Activated T-cell treated with anti-CD3 and anti-CD28 coated beads for 48 hours (primary cell): ENCODE results near the gene AATK.
"Not testable (repeated sequence)": the region's sequence is repeated elsewhere in the genome, so short reads cannot be mapped to it uniquely, and the experiment has no call there.

Experiments used
- DNase-seq: peaks from one replicate; pipeline ENCODE4 v3.0.0-alpha.2; 2020; ENCODE audit warnings: low read depth

Gene AATK

DNA sequence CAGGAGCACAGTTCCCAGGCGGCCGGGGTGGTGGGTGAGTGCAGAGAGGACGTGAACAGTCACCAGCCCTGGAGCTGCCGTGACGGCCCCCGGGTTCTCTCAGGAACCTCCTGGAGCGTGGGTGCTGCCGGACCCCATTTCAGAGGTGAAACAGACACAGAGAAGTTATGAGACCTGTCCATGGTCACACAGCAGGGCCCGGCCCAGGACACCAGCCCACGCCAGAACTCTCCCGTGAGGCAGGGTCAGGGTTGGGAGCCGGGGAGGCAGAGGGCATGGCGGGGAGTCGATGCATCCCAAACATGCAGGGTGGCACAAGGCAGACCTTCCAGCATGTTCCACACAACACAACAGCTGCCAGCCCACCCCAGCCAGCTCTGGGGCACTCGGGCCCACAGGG is 4.5 kb downstream of the AATK start:
- DNase-seq = no peak

DNA sequence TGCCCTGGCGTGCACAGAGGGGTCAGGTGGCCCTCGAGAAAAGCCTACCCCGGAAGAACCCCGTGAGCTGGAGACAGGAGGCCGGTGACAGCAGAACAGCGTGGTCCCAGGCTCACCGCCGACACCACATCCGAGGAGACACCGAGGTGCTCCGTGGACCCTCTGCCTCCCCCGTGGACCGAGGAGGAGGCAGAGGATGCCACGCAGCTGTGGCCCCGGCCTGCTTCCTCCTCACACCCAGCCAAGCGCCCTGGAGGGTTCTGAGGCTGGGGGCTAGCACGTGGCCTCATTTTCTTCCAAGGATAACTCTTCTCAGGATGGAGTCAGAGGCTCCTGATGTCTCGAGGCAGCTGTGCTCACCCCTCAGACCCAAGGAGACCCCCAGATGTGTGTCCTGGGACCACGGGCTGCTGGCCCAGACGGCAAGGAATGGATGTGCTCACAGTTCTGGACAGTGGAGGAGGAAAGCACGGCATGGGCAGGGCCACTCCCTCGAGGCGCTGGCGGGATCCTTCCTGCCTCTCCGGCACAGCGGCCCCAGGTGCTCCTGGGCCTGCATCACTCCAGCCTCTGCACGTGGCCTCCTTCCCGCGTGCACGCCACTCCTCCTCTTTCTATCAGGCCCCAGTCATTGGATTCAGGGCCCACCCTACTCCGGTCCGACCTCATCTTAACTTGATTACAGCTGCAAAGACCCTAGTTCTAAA is 5.1 kb downstream of the AATK start:
- DNase-seq = no peak

DNA sequence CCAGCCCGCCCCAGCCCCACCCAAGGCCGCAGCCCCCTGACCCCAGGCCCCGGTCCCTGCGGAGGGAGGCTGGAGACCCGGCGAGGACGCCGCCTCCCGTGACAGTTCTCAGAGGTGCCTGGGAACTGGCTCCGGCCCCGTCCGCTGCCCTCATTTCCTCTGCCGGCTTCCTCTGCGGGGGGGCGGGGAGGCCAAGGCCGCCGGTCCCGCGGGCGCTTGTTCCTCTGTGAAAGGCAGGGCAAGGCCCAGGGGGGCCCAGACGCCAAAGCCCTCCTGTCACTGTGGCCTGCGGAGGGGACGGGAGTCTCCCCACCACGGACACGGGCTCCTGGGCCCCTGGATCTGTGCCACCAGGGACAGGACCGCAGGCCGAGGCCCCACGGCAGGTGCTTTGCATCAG is 5.7 kb downstream of the AATK start:
- no peak for DNase-seq

DNA sequence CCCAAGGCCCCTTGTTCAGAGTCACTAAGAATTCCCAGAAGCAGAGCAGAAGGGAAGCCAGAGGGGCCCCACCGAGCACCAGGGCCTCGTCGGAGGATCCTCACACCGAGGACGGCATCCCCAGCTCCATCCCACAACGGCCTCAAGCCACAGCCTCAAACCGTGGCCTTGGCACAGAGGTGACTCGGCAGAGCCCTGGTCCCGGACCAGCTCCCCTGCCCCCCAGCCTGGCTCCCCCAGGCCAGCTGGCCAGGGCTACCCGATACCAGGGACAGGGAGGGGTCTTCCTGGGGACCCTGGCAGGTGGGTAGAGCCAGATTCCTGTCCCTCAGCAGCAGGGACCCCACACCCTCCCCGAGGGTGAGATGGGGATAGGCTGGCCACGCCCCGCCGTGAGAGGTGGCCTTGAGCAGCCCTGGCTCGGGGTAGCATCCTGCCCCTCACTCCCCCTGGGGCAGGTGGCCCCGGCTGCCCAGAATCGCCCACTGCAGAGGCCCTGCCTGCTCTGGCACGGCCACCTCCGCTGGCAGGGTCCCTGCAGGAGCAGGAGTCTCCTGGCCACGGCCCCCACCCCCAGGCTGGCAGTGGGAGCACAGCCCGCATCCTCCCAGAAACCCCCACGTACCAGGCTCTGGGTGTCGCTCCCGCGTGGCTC is 6.3 kb downstream of the AATK start:
- DNase-seq = no peak

DNA sequence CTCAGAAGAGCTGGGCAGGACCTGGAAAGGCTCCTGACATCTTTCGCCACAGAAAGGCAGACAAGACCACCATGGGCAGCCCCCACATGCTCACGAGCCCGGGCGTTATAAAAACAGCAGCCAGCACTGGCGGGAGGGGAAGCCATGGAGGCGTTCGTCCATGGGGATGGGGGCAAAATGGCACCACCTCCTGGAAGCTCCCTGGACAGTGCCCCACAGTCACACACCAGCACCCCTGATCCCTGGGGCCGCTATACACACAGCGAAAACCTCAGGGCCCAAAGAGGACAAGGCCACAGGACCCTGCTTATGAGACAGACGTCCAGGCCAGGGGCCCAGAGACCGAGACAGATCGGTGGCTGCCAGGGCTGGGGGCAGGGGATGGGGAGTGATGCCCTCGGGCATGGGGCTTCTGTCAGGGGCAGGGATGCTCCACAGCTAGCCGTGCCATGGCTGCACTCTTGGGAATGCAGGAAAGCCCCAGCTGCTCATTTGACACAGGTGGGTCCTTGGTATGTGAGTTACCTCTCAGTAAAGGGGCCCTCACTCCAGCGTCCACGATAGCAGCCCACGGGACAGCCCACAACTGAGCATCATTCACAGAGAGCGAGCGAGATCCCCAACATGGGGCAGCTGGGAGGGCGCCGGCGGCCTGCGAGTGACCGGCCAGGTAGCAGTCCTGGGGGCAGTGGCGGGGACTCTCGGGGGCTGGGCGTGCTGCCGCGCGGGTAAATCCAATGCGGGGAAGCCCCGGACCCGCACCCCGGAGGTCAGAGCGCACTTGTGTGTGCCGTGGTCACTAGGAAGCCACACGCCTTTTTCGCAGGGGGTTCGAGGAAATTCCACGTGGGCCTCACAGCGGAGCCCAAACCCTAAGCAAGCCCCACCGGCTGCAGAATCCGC is 7.1 kb downstream of the AATK start:
- DNase-seq = no peak

DNA sequence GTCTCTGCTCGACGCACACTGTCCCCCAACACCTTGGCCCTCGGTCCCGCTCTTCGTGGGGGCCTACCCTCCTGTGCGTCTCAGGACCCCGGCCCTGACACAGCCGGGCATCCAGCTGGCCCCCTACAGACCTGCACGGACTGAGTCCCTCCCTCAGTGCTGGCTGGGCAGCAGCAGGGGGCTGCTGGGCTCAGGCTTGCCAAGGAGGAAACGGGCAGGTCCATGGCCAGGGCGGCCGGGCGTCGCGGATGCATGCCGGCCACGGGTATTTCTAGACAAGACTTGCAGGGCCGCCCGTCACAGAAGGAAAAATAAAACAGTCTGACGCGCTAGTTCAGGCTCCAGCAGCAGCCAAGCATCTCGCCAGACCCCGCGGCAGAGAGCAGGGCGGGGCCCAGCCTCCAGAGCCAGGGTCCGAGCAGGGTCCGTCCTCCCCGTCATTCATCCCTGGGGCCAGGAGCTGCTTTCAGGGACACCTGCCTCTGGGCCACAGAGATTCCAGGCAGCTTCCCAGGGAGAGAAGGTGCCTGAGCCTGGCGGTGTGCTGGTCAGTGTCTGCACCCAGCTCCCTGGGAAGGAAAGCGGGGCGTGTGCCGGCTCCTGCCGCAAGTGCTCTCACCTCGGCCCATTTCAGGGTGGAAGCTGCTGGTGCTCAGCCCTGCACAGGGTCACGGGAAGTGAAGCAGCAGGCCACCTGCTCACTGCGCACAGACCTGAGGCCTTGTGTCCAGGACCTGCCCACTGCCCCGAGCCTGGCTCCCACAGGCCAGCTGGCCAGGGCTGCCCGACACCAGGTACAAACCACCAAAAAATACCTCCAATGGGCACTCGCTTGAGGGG is 8.0 kb downstream of the AATK start:
- no peak for DNase-seq

DNA sequence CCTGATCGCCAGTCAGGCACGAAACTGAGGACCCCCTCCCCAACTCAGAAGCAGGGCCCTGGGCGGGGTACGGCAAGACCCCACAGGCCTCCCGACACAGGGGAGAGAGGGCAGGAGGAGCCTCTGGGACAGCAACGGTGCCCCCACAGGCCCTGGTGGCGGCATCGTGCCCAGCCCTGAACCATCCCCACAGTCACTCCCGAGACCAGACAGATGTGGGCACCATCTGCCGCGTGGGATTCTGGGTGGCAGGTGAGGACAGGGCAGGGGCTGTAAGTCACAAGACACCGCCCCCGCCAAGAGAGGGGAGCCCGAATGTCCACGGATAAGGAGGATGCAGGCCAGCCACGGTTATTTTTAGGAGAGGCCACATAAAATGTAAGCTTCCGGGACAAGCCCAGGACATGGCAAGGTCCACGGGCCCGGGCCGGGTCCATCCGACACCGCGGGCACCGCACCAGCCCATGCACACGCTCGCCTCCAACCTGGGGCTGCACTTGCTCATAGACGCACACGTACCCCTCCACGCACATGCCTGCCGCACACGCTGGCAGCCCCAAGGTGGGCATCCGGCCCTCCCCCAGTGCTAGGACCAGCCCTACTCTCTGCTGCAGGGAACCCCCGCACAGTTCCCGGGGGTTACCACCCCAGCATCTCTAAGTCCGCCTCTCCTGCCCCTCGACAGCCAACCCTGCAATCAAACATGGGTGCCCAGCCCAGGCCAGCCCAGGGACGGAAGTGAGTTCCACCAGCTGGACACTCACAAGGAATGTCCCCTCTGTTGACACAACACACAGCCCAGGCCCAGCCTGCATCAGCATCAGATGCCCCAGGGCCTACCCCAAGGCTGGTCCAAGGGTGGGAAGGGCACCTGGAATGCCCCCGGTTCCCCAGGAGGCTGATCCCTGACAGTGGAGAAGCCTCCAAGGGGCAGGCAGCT is 8.9 kb downstream of the AATK start:
- no peak for DNase-seq

DNA sequence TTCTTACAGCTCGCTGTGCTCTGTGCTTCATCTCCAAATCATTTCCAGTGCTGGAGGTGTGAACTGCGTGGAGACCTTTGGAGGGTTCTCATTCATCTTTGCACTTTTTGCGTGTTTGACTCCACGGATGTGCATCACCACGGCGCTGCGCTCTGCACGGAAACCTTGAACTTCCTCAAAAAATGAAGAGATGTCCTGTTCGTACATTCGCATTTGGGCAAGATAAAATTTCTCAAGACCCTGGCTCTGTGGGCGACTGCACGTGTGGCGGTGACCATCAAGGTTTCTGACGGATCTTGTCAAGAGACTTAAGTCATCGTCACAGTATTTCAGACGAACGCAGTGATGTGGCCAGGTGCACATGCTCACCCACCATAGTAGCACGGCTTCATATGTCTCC is 11.1 kb downstream of the AATK start:
- DNase-seq = no peak

DNA sequence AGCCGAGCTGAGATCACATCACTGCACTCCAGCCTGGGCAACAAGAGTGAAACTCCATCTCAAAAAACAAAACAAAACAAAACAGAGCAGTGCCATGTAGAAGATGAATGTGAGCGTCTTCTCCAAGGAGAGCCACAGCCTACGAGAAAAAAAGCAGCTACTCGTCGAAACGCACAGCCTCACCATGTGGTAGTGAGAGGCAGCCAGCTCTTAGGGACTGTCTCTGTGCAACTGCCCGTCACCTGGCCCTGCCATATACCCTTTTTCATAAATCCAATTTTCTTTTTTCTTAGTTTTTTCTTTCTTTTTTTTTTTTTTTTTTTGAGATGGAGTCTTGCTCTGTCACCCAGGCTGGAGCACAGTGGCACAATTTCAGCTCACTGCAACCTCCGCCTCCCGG is 12.0 kb downstream of the AATK start:
- DNase-seq = not testable (repeated sequence)

DNA sequence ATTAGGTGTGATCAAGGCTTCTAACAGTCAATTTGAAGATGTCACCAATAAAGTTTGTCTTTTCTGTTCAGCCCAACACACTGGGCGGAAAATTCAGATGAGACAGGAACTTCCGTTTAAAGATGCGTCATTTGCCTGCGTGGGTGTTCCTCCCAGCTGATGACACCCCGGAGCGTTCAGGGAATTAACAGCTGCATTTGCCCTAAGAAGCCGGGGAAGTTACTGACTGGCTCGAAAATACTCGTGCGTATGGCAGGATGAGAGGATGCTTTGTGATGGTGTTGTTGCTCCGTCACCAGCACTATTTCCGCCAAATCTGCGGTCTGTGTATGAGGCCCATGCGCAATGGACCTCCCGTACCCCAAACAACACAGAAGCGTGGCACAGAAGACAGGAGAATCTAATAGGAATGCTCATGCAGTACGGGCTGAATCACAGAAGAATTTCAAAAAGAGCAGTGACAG is 12.6 kb downstream of the AATK start:
- no peak for DNase-seq

DNA sequence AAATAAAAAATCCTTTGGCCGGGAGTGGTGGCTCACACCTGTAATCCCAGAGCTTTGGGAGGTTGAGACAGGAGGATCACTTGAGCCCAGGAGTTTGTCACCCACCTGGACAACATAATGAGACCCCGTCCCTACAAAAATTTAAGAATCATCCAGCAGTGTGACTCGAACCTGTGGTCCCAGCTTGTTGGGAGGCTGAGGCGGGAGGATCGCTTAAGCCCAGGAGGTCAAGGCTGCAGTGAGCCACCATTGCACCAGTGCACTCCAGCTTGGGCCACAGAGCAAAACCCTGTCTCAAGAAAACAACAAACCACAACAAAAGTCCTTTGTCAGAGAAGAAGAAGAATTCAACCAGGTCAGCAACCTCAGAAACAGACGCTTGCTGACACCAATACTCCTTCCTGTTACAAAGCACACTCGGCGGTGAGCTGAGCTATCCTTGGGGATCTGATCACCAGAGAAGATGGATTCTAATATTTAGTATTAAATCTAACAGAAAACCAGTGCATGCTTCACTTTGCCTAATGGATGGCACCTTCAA is 13.7 kb downstream of the AATK start:
- DNase-seq = no peak

DNA sequence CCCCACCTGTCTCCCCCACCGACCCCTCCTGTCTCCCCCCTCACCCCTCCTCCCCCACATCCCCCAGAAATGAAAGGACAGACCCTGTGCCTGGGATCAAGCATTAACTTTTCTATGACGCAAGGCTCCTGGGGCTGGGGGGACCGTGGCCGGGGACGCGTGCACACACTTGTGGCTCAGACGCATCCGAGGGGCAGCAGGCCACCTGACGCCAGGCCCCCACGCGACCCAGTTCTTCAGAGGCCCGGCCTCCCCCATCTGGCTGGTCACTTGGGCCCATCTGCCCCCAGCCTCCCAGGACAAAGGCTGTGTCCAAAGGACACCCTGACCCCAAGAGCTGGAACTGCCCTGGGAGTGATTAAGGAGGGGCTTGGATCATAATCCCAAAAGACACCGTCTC is 14.7 kb downstream of the AATK start:
- DNase-seq = no peak

DNA sequence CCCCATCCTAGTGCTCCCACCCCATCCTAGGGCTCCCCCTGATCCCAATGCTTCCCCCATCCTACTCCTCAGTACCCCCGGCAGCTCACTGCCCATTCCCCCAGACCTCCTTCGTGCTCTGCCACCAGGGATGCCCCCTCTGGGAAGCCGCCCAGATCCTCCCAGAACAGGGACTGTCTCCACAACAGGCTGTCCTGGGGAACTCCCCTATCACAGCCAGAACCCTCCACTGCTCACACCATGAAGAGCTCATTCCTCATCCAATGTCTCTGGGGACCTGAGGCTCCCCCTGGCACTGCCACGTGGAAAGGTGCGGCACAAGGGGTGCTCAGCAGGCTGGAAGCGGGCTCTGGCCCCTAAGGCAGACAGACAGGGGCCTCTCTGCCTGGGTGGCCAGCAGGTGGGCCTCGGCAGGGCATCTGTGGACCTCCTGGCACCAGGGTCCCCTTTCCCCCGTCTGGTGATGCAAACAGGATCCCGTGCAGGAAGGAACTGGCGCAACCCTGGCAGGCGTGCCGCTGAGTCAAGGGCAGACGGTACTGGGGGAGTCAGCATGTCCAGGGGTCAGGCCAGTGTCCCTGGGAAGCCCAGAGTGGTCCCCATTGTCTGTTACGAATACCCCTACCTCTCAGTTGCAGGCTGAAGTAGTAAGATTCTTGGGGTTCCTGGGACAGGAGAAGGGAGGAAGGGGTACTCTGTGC is 15.5 kb downstream of the AATK start:
- no peak for DNase-seq

DNA sequence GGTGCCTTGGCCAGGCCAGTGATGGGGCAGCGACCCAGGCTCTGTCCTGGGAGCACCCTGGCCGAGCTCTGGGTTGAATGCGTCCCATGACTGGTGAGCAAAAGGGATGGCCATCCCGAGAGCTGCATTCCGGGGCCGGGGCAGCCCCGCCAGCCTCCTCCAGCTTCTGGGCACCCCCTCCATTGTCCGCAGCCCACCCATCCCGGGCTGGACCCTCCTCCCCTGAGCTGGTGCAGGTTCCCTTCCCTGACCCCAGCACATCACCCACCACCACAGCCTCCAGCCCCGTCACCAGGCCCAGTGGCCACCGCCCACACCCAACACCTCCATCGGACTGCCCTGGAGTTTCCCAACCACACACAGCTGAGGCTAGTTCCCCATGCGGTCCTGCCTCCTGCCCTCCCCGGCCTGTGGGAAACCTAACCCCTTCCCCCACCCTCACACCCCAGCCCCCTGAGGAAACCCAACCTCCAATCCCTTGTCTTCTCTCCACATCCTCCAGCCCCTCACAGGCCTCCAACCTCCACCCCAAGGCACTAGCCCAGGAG is 17.0 kb downstream of the AATK start:
- no peak for DNase-seq

DNA sequence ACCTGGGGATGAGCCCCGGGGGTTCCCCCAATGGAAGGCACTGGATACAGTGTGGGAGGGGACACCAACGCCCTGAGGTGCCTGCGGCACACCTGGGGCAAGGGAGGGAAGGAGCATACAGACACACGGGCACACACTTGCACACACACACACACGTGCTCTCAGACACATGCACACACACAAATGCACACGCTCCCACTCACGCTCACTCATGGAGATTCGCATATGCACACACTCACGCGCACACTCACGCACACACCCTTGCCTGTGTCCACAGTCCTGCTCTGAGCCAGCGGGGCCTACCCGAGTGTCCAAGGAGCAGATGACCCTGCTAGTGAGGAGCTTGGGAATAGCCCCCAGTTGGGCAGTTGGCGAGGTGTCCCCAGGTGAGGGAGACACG is 17.4 kb downstream of the AATK start:
- no peak for DNase-seq

DNA sequence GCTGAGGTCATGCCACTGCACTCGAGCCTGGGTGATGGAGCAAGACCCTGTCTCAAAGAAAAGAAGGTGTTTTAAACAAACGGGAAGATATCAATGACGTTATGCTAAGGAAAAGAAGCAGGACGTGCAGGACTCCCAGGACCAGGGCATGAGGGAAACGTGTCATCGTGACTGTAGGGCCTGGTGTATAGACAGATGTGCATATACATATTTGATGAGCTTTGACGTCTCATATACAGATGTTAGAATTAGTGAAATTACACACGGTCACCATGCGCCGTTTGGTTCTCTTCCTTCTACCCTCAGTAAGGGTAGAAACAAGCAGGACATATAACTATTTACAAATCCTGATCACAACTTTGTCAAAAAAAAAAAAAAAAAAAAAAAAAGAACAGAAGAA is 18.3 kb downstream of the AATK start:
- no peak for DNase-seq

DNA sequence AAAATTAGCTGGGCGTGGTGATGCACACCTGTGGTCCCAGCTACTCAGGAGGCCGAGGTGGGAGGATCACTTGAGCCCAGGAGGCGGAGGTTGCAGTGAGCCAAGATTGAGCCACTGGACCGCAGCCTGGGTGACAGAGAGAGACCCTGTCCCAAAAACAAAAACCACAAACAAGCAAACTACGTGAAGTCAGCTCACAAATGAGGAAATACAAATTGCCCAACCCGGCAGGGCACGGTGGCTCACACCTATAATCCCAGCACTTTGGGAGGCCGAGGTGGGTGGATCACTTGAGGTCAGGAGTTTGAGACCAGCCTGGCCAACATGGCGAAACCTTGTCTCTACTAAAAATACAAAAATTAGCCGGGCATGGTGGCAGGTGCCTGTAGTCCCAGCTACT is 19.8 kb downstream of the AATK start:
- DNase-seq = not testable (repeated sequence)

DNA sequence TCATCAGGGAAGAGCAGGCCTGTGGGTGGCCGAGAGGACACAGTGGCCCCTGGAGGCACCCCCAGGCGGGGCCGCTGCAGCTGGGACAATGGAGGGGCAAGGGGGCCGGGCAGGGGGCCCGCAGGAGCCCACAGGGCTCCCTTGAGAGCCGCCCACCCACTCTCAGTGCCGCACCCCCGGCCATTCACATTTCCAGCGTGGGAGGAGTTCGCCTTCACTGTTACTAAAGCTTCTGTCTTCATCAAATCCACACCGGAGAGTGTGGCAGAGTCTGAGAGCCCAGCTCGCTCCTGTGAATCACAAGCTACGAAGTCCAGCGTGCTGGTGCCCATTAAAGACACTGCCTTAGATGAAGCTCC is 21.6 kb downstream of the AATK start:
- DNase-seq = no peak

DNA sequence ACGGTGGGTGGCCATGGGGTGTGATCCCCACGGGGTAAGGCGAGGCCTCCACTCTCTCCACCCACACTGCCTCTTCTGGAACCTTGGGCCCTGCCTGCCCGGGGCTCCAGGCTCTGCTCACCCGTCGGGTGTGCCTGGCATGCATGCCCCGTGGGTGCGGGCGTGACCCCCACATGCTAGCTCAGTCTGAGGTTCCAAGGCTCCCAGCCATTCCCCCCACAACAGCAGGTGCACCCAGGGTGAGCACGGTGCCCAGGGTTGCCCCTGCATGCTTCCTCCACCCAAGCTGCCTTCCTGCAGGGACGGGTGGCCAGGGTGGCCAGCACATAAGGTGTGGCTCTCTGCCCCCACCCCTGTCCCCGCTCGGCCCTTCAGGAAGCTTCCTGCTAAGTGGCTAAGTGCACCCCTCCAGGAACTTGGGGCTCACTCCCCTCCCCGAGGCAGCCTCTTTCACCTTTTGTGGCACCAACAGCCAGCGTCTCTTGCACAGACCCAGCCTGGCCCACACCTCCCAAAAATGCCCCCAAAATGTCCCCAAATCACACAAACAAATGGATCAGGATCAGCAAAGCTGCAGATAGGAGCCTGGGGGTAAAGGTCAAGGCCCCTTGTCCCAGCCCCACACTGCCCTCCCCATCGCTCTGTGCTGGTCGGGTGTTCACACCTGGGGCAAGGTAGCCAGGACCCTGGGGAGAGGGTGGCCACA is 22.2 kb downstream of the AATK start:
- no peak for DNase-seq
